Right lobe of liver (tissue), 6 donors: Measurements from ENCODE around the gene SMIM35. TPM values are rescaled to one million over a fixed set of nuclear protein-coding genes. Genes with fewer than 3 reads are reported as not detected.

Experiments used
- ATAC-seq, 4 donors: fragments of 200-7000 bp; cut with Tn5 transposase; one replicate each; pipeline ENCODE4 v1.9.1; 2020; ENCODE audit warnings: mild to moderate bottlenecking in 4 of 4, moderate library complexity in 4 of 4
- DNase-seq, 3 donors: peaks; one replicate each; pipeline ENCODE4 v3.0.0-alpha.2; 2020
- H3K27ac ChIP-seq, 3 donors: fragments of 200-600 bp; one replicate each; pipeline ENCODE4 v1.8.0; 2022
- H3K27me3 ChIP-seq, 2 donors: fragments of 200-600 bp; one replicate each; pipeline ENCODE4 v1.8.0; 2022
- H3K36me3 ChIP-seq, 4 donors: fragments of 200-600 bp; sonication (generic) in 1 of 4; one replicate each; pipeline versions ENCODE4 v1.5.1 to v1.8.0; 2017 to 2022; ENCODE audit warnings: control low read depth in 1 of 4
- H3K4me1 ChIP-seq, 4 donors: fragments of 200-600 bp; sonication (generic) in 1 of 4; one replicate each; pipeline versions ENCODE4 v1.5.1 to v1.8.0; 2017 to 2022; ENCODE audit warnings: control low read depth in 1 of 4
- H3K4me3 ChIP-seq, 3 donors: fragments of 200-600 bp; one replicate each; pipeline ENCODE4 v1.8.0; 2022
- H3K9me3 ChIP-seq, 4 donors: fragments of 200-600 bp; sonication (generic) in 1 of 4; one replicate each; pipeline versions ENCODE4 v1.5.1 to v1.8.0; 2017 to 2022; ENCODE audit warnings: control low read depth in 1 of 4
- CTCF ChIP-seq, 4 donors: fragments of 200-600 bp in 3 of 4; fragments of 450-650 bp in 1 of 4; IDR thresholded peaks; one replicate each; pipeline versions ENCODE4 v1.5.1 to v1.8.0; 2016 to 2022; ENCODE audit warnings: antibody characterized with exemption in 4 of 4, mild to moderate bottlenecking in 2 of 4
- POLR2A ChIP-seq: fragments of 450-650 bp; IDR thresholded peaks from one replicate; pipeline ENCODE4 v1.6.1; 2017; ENCODE audit warnings: antibody characterized with exemption, mild to moderate bottlenecking
- WGBS: methylation state at CpG from one replicate; pipeline ENCODE4 v1.1.6; 2018; ENCODE audit warnings: low coverage, low lambda C conversion rate; ENCODE audit not compliant: insufficient coverage; ENCODE audit errors: missing lambda C conversion rate; 5-methylcytosine and 5-hydroxymethylcytosine counted together
- intact Hi-C, 2 donors: fragments of 100-400 bp; cut with DNase I; formaldehyde crosslinking; loops; one replicate each; pipeline versions ENCODE4 v1.11.2 to v1.14.1; 2022
- total RNA-seq, 6 experiments: library from RNA; depleted of rRNA in 2 of 6; stranded (reverse); fragments of >200 nt in 2 of 6; fragmentation: NEBNext Ultra II Directional in 3 of 6; extraction: Animal tissue kit (Norgen Biotek cat#: 25700) in 3 of 6; gene quantifications; one replicate each; pipeline versions ENCODE4 v1.1.0 to v1.2.4, GENCODE V29; 2016 to 2023
- donor health status: DM: no; HTN: yes; CAD: no.
- donor health status: DM: no; HTN: no; CAD: no.
- donor health status: DM: no; HTN: no; CAD: no.
- donor health status: DM: no; HTN: yes; CAD: no.
- donor health status: DM: no; HTN: yes; CAD: no.

SMIM35 gene
- total RNA-seq, 6 experiments from 2014 or later = not detected

- Histone ChIP-seq H3K4me3 (no peak overlapping the region), H3K36me3 (no peaks in the 10 kb centered on the region), H3K9me3 (no peaks in the 10 kb centered on the region), H3K27me3 (no peaks in the 10 kb centered on the region), H3K27ac (no peak overlapping the region), H3K4me1 (no peaks in the 10 kb centered on the region)
- 51% methylated on average over 4 of the region's 4 CpGs for WGBS
- DNase-seq = no peak
- no peak for ATAC-seq
- no peak for TF ChIP-seq POLR2A
- no peak for TF ChIP-seq CTCF (IDR thresholded peaks at IDR 0.05)
- intact Hi-C loops = no loop called here
Measured at GRCh38 chr11:118128310-118128709, 41.5 kb upstream of the SMIM35 start.

GRCh38 chr11:118126082-118126838 is 39.5 kb upstream of the SMIM35 start:
- H3K4me1 ChIP-seq = no peaks in the 10 kb centered on the region
- 85% methylated on average over 5 of the region's 7 CpGs for WGBS
- DNase-seq = no peak
- no peaks in the 10 kb centered on the region for H3K9me3 ChIP-seq
- no peaks in the 10 kb centered on the region for H3K27me3 ChIP-seq
- no peak overlapping the region for H3K27ac ChIP-seq
- no peak for TF ChIP-seq CTCF (IDR thresholded peaks at IDR 0.05)
- no peak for TF ChIP-seq POLR2A
- no peak for ATAC-seq
- H3K4me3 ChIP-seq = no peak overlapping the region
- H3K36me3 ChIP-seq = no peaks in the 10 kb centered on the region
- intact Hi-C loops = no loop called here

GRCh38 chr11:118124929-118125535 is 38.3 kb upstream of the SMIM35 start:
- no peak overlapping the region for H3K4me3 ChIP-seq
- TF ChIP-seq POLR2A (no peak), CTCF (IDR thresholded peaks at IDR 0.05) (no peak)
- no peak for ATAC-seq
- no peak for DNase-seq
- no peaks in the 10 kb centered on the region for H3K4me1 ChIP-seq
- H3K27me3 ChIP-seq = no peaks in the 10 kb centered on the region
- no peak overlapping the region for H3K27ac ChIP-seq
- H3K36me3 ChIP-seq = no peaks in the 10 kb centered on the region
- H3K9me3 ChIP-seq = no peaks in the 10 kb centered on the region
- intact Hi-C loops = no loop called here
- WGBS = 79% methylated on average over 4 of the region's 8 CpGs

GRCh38 chr11:118120793-118121192 is 34.0 kb upstream of the SMIM35 start:
- 90% methylated on average over 1 of the region's 1 CpG for WGBS
- no peak for DNase-seq
- intact Hi-C loops = no loop called here
- H3K27me3 ChIP-seq = no peaks in the 10 kb centered on the region
- no peak overlapping the region for H3K4me3 ChIP-seq
- H3K9me3 ChIP-seq = no peaks in the 10 kb centered on the region
- H3K27ac ChIP-seq = no peak overlapping the region
- no peaks in the 10 kb centered on the region for H3K4me1 ChIP-seq
- ATAC-seq = no peak
- H3K36me3 ChIP-seq = no peaks in the 10 kb centered on the region
- no peak for TF ChIP-seq CTCF (IDR thresholded peaks at IDR 0.05)
- TF ChIP-seq POLR2A = no peak
